Upper lobe of right lung (tissue), 1 donor: ENCODE measurements around the gene DPYD. TPM values are rescaled to one million over a fixed set of nuclear protein-coding genes. Genes with fewer than 3 reads are reported as not detected.

ENCODE experiments used
- ATAC-seq: fragments of 200-7000 bp; cut with Tn5 transposase; one replicate; pipeline ENCODE4 v1.9.1; 2020; ENCODE audit warnings: mild to moderate bottlenecking, moderate library complexity
- DNase-seq: peaks from one replicate; pipeline ENCODE4 v3.0.0-alpha.2; 2020
- H3K27ac ChIP-seq: fragments of 200-600 bp; one replicate; pipeline ENCODE4 v1.8.0; 2022
- H3K27me3 ChIP-seq: fragments of 200-600 bp; one replicate; pipeline ENCODE4 v1.8.0; 2022; ENCODE audit warnings: mild to moderate bottlenecking
- H3K36me3 ChIP-seq: fragments of 200-600 bp; one replicate; pipeline ENCODE4 v1.8.0; 2022
- H3K4me1 ChIP-seq: fragments of 200-600 bp; one replicate; pipeline ENCODE4 v1.8.0; 2022
- H3K4me3 ChIP-seq: fragments of 200-600 bp; one replicate; pipeline ENCODE4 v1.8.0; 2022; ENCODE audit warnings: mild to moderate bottlenecking
- H3K9me3 ChIP-seq: fragments of 200-600 bp; one replicate; pipeline ENCODE4 v1.8.0; 2022
- CTCF ChIP-seq: fragments of 200-600 bp; IDR thresholded peaks from one replicate; pipeline ENCODE4 v1.8.0; 2022; ENCODE audit warnings: antibody characterized with exemption
- intact Hi-C: fragments of 100-400 bp; cut with DNase I; formaldehyde crosslinking; loops from one replicate; pipeline ENCODE4 v1.11.0; 2022
- total RNA-seq: library from RNA; stranded (reverse); fragmentation: NEBNext Ultra II Directional; extraction: Animal tissue kit (Norgen Biotek cat#: 25700); gene quantifications from one replicate; pipeline ENCODE4 v1.2.1, GENCODE V29; 2021
- donor health status: DM: no; HTN: yes; CAD: no; lungs with severe emphysema.

The DPYD gene
- total RNA-seq, 1 donor from 2014 or later: 82.7 TPM

DNA sequence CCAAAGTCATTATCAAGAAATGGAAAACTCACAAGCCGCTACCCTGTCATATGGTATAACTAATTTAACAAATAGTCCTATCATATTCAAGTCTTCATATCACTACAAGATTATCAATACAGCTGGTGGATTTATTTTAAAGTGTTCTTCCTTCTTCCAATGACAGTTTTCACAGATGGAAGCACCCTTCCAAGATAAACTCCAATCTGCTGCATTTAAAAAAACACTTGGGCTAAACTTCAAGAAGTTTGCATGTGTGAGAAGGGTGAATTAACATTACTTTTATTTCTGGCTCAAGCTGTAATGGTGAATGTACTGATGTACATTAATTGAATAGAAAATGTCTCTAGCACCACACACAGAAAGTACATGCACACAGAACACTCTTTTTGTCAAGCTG, 192.4 kb downstream of the DPYD start:
- ATAC-seq: no peak
- DNase-seq: no peak
- Histone ChIP-seq H3K4me3 (no peak overlapping the region), H3K27ac (no peak overlapping the region), H3K27me3 (no peaks in the 10 kb centered on the region), H3K36me3 (no peaks in the 10 kb centered on the region), H3K9me3 (no peaks in the 10 kb centered on the region), H3K4me1 (no peaks in the 10 kb centered on the region)
- no peak for TF ChIP-seq CTCF
- intact Hi-C loops: no loop called here

DNA sequence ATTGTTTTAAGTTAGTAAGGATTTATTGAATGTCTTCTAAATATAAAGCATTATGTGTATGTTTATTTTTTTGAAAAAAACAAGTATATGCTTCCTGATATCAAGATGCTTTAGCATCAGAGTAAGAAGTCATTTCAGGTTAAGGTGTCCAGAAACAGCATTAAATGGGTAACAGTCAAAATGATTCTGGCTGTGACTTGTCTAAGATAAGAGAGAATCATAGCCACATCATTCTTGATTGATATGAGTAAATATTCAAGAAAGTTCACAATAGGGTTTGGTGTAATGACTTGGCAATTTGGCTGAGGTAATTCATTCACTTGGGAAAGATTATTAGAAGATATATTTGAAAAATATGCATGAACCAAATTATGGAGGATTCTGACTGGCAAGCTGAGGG, 193.8 kb downstream of the DPYD start:
- intact Hi-C loops: no loop called here
- DNase-seq: no peak
- ATAC-seq: no peak
- Histone ChIP-seq H3K27me3 (no peaks in the 10 kb centered on the region), H3K27ac (no peak overlapping the region), H3K9me3 (no peaks in the 10 kb centered on the region), H3K4me3 (no peak overlapping the region), H3K36me3 (no peaks in the 10 kb centered on the region), H3K4me1 (no peaks in the 10 kb centered on the region)
- no peak for TF ChIP-seq CTCF

- intact Hi-C loops: no loop called here
- Histone ChIP-seq H3K9me3 (no peaks in the 10 kb centered on the region), H3K4me3 (no peak overlapping the region), H3K36me3 (no peaks in the 10 kb centered on the region), H3K27ac (no peak overlapping the region), H3K27me3 (no peaks in the 10 kb centered on the region), H3K4me1 (no peaks in the 10 kb centered on the region)
- no peak for ATAC-seq
- DNase-seq: no peak
- TF ChIP-seq CTCF: no peak
These were observed 194.4 kb downstream of the DPYD start for GRCh38 chr1:97726386-97726785.

GRCh38 chr1:97721221-97721620, 199.6 kb downstream of the DPYD start:
- peaks cover 11% of the 10 kb centered on the region for H3K36me3 ChIP-seq
- no peak overlapping the region for H3K27ac ChIP-seq
- no peak for TF ChIP-seq CTCF
- ATAC-seq (no peak), DNase-seq (no peak)
- no peak overlapping the region for H3K4me3 ChIP-seq
- no peaks in the 10 kb centered on the region for H3K4me1 ChIP-seq
- no peaks in the 10 kb centered on the region for H3K27me3 ChIP-seq
- H3K9me3 ChIP-seq: no peaks in the 10 kb centered on the region
- intact Hi-C loops: no loop called here

- ATAC-seq (no peak), DNase-seq (no peak)
- no peaks in the 10 kb centered on the region for H3K4me1 ChIP-seq
- intact Hi-C loops: no loop called here
- no peaks in the 10 kb centered on the region for H3K9me3 ChIP-seq
- no peak overlapping the region for H3K27ac ChIP-seq
- no peak for TF ChIP-seq CTCF
- H3K27me3 ChIP-seq: no peaks in the 10 kb centered on the region
- H3K36me3 ChIP-seq: peaks cover 6% of the 10 kb centered on the region
- no peak overlapping the region for H3K4me3 ChIP-seq
These were observed 207.9 kb downstream of the DPYD start for GRCh38 chr1:97712980-97713379.

DNA sequence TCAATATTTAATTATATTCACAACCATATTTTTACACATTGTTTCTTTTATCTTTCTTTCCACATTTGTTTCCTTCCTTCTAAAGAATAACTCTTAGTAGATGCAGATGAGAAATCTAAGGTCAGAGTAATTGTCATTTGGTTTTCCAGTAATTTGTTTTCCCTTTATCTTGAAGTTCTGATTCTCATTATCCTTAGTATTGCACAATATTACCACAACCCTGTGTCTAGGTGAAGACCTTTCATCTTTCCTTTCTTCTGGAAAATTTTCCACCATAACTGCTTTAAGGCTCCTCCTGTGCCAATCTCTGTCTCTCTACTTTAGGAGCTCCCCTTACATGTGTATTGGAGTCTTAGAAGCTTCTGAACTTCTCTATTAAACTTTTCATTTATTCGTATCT, 209.0 kb downstream of the DPYD start:
- no peak for ATAC-seq
- Histone ChIP-seq H3K4me3 (no peak overlapping the region), H3K27me3 (no peaks in the 10 kb centered on the region), H3K36me3 (no peaks in the 10 kb centered on the region), H3K4me1 (no peaks in the 10 kb centered on the region), H3K27ac (no peak overlapping the region), H3K9me3 (no peaks in the 10 kb centered on the region)
- no peak for TF ChIP-seq CTCF
- intact Hi-C loops: no loop called here
- no peak for DNase-seq
